Coronary artery (tissue), 2 donors: ENCODE data around the gene NDRG3.
A peak's percentile ranks its signal among the peaks of the same experiment; 100 is the strongest.

Source experiments
- DNase-seq: peaks from one replicate; pipeline ENCODE4 v3.0.0-alpha.2; 2017; ENCODE audit warnings: low spot score
- H3K27ac ChIP-seq, 2 donors: fragments of 200-600 bp; sonication (generic); one replicate each; pipeline ENCODE4 v1.5.1; 2016 to 2019
- H3K4me3 ChIP-seq: fragments of 200-600 bp; sonication (generic); 2 replicates; pipeline ENCODE4 v1.5.1; 2016; ENCODE audit warnings: mild to moderate bottlenecking, moderate library complexity
- TF ChIP-seq, protein P1 (sequence below): fragments of 200-600 bp; sonication (generic); IDR thresholded peaks from one replicate; pipeline ENCODE4 v1.5.1; 2019; ENCODE audit warnings: antibody characterized with exemption

Gene NDRG3

GRCh38 chr20:36732456-36732855 lies 13.4 kb downstream of the NDRG3 start:
- TF ChIP-seq, protein P1, sequence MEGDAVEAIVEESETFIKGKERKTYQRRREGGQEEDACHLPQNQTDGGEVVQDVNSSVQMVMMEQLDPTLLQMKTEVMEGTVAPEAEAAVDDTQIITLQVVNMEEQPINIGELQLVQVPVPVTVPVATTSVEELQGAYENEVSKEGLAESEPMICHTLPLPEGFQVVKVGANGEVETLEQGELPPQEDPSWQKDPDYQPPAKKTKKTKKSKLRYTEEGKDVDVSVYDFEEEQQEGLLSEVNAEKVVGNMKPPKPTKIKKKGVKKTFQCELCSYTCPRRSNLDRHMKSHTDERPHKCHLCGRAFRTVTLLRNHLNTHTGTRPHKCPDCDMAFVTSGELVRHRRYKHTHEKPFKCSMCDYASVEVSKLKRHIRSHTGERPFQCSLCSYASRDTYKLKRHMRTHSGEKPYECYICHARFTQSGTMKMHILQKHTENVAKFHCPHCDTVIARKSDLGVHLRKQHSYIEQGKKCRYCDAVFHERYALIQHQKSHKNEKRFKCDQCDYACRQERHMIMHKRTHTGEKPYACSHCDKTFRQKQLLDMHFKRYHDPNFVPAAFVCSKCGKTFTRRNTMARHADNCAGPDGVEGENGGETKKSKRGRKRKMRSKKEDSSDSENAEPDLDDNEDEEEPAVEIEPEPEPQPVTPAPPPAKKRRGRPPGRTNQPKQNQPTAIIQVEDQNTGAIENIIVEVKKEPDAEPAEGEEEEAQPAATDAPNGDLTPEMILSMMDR, result no peak
- no peak overlapping the region for H3K27ac ChIP-seq
- no peak overlapping the region for H3K4me3 ChIP-seq
- DNase-seq, result no peak

GRCh38 chr20:36728986-36729385 lies 16.9 kb downstream of the NDRG3 start:
- no peak overlapping the region for H3K4me3 ChIP-seq
- DNase-seq, result no peak
- TF ChIP-seq, protein P1, result no peak
- no peak overlapping the region for H3K27ac ChIP-seq

GRCh38 chr20:36726168-36726567 lies 19.7 kb downstream of the NDRG3 start:
- Histone ChIP-seq H3K4me3 (no peak overlapping the region), H3K27ac (no peak overlapping the region)
- DNase-seq, result no peak
- TF ChIP-seq, protein P1, result no peak

- TF ChIP-seq, protein P1, result no peak
Observed at GRCh38 chr20:36720510-36720909, 25.4 kb downstream of the NDRG3 start.

GRCh38 chr20:36717657-36718056 lies 28.2 kb downstream of the NDRG3 start:
- Histone ChIP-seq H3K4me3 (no peak overlapping the region), H3K27ac (peak overlapping the region in 1 of 2 donors; percentile 15)
- no peak for DNase-seq
- TF ChIP-seq, protein P1, result no peak

More at GRCh38 chr20:36720510-36720909, 25.4 kb downstream of the NDRG3 start:
- H3K4me3 ChIP-seq, result no peak overlapping the region
- H3K27ac ChIP-seq, result no peak overlapping the region
- no peak for DNase-seq

- DNase-seq, result no peak
- H3K27ac ChIP-seq, result peak overlapping the region in 1 of 2 donors; percentile 15
- TF ChIP-seq, protein P1, result no peak
- H3K4me3 ChIP-seq, result no peak overlapping the region
Observed at GRCh38 chr20:36717021-36717420, 28.9 kb downstream of the NDRG3 start.

DNA sequence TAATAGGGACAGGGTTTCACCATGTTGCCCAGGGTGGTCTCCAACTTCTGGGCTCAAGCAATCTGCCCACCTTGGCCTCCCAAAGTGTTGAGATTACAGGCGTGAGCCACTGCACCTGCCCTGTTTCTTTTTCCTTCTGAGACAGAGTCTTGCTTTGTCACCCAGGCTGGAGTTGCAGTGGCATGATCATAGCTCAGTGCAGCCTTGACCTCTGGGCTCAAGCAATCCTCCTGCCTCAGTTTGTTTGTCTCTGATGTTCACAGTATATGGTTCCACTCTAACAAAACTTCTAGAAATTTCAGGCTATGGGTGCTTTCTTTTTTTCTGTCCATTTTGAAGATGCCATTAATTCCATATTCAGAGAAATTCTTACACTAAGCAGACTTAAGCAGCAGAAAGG lies 33.1 kb downstream of the NDRG3 start:
- DNase-seq, result no peak

More for the DNA sequence above, 33.1 kb downstream of the NDRG3 start:
- Histone ChIP-seq H3K4me3 (no peak overlapping the region), H3K27ac (no peak overlapping the region)
- TF ChIP-seq, protein P1, result no peak
